Esophagus muscularis mucosa (tissue), 4 donors: ENCODE results near the gene LIN52.

ENCODE experiments used
- EP300 ChIP-seq: sonication (generic); formaldehyde crosslinking; IDR thresholded peaks from one replicate; pipeline ENCODE4 v1.6.1; 2017; ENCODE audit warnings: antibody characterized with exemption
- POLR2A ChIP-seq: fragments of 450-650 bp; IDR thresholded peaks from one replicate; pipeline ENCODE4 v1.6.1; 2017; ENCODE audit warnings: antibody characterized with exemption, moderate library complexity, mild to moderate bottlenecking, low read depth
- POLR2AphosphoS5 ChIP-seq, 2 donors: sonication (generic); formaldehyde crosslinking; IDR thresholded peaks; one replicate each; pipeline ENCODE4 v1.6.1; 2017; ENCODE audit warnings: antibody characterized with exemption in 2 of 2
- TF ChIP-seq, protein P1 (sequence below), 3 experiments: fragments of 200-600 bp in 2 of 3; fragments of 450-650 bp in 1 of 3; sonication (generic) in 2 of 3; IDR thresholded peaks; one replicate each; pipeline ENCODE4 v1.5.1; 2017 to 2019; ENCODE audit warnings: antibody characterized with exemption in 3 of 3, mild to moderate bottlenecking in 2 of 3, moderate library complexity in 1 of 3

DNA sequence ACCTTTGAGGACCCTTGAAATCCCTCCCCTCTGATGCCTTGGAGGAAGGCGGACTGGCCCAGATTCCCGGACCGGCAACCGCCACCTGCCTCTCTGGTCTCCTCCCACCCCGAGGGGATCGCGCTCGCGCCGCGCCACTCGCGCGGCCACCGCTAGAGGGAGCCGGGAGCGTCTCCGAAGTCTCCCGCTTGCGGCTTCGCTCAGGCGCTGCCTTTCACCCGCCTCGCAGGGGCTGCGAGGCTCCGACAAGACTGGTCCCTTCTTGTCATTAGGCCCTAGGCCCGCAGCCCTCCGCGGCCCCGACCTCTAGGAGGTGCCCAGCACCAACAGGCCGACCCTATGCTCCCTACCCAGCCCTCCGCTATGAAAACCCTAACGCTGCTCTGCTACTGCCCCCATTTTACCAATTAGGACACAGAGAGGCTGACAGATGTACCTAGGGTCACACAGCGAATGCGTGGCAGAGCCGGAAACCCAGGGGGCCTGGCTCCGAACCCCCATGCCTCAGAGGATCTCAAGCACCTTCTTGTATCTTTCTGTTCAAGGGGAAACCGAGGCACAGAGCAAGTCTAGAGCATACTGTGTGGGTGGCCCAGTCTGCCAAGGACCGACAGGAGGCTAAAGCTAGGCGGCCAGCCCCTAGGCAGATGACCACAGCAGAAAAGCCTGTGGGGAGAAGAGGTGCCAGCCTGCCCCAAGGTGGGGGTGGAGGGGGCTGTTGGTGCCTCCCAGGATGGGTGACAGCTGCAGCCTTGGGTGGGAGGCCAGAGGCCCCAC lies 133.1 kb downstream of the LIN52 start:
- TF ChIP-seq, protein P1, sequence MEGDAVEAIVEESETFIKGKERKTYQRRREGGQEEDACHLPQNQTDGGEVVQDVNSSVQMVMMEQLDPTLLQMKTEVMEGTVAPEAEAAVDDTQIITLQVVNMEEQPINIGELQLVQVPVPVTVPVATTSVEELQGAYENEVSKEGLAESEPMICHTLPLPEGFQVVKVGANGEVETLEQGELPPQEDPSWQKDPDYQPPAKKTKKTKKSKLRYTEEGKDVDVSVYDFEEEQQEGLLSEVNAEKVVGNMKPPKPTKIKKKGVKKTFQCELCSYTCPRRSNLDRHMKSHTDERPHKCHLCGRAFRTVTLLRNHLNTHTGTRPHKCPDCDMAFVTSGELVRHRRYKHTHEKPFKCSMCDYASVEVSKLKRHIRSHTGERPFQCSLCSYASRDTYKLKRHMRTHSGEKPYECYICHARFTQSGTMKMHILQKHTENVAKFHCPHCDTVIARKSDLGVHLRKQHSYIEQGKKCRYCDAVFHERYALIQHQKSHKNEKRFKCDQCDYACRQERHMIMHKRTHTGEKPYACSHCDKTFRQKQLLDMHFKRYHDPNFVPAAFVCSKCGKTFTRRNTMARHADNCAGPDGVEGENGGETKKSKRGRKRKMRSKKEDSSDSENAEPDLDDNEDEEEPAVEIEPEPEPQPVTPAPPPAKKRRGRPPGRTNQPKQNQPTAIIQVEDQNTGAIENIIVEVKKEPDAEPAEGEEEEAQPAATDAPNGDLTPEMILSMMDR (IDR thresholded peaks at IDR 0.05), result peak; percentile 70 to 98 (median 89)
- no peak for TF ChIP-seq POLR2AphosphoS5 (IDR thresholded peaks at IDR 0.05)
- TF ChIP-seq POLR2A, result no peak
- TF ChIP-seq EP300, result no peak
